Activated naive CD8-positive, alpha-beta T cell (primary cell): ENCODE results near the gene ZNF600.
A peak's percentile ranks its signal among the peaks of the same experiment; 100 is the strongest.
"Not testable (repeated sequence)": the region's sequence is repeated elsewhere in the genome, so short reads cannot be mapped to it uniquely, and the experiment has no call there.

Experiments
- H3K27ac Mint-ChIP-seq: one replicate; pipeline ENCODE4 v1.8.0; 2021; ENCODE audit warnings: mixed read lengths
- H3K27me3 Mint-ChIP-seq: one replicate; pipeline ENCODE4 v1.8.0; 2021; ENCODE audit warnings: mixed read lengths
- H3K36me3 Mint-ChIP-seq: one replicate; pipeline ENCODE4 v1.8.0; 2021; ENCODE audit warnings: mixed read lengths
- H3K4me1 Mint-ChIP-seq: one replicate; pipeline ENCODE4 v1.8.0; 2021; ENCODE audit warnings: low read depth, mixed read lengths
- H3K4me3 Mint-ChIP-seq: one replicate; pipeline ENCODE4 v1.8.0; 2021; ENCODE audit warnings: mild to moderate bottlenecking, mixed read lengths
- H3K9me3 Mint-ChIP-seq: one replicate; pipeline ENCODE4 v1.8.0; 2021; ENCODE audit warnings: low read depth, mixed read lengths

ZNF600 gene

DNA sequence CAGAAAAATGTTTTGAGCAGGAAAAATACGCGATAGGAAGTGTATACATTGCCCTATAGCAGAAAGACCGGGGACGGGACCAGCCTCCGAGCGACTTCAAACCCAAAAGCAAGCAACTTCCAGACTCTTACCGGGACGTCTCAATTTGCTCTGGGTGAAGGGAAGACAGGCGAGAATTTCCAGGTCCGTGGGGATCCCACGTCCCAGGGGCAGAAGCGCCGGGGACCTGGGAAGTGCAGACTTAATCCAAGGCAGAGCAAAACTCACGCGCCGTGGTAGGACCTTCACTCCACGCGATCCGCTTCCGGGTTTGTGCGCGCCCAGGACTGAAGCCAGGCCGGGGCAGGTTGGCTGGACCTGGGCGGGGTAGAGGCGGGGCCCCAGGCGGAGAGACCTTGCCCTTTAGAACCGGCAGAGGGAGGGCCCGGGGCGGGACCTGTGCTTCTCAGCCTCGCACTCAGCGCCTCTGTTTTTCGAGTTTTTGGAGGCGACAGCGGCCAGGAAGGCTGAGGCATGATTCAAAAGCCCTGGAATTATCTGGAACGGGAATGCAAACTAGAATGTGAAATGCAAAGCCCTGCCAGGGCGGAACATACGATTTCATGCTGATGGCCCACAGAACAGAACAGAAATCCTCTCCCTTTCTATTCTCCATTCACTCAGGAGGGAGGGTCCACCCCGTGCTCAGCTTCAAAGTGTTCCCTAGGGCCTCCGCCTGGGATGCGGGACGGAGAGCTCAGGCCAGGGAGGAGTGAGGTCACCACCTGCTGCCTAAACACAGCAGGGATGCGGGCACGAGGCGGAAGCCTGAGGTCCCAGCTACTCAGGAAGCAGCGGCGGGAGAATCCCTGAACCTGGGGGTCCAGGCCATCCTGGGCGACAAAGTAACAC is at the start of gene ZNF600:
Gene ZNF600, minus strand, starts transcription at position 328 of the 891 bp plus-strand sequence. CDS start 7,903 bp downstream, outside the sequence.
- H3K27me3 Mint-ChIP-seq, result not testable (repeated sequence)
- Mint-ChIP-seq H3K4me3 (peak within 1 kb of the TSS; percentile 87), H3K4me1 (peaks cover 22% of the 10 kb centered on the region), H3K27ac (peak within 1 kb of the TSS; percentile 58), H3K36me3 (peaks cover 17% of the 10 kb centered on the region), H3K9me3 (peaks cover 19% of the 10 kb centered on the region)

DNA sequence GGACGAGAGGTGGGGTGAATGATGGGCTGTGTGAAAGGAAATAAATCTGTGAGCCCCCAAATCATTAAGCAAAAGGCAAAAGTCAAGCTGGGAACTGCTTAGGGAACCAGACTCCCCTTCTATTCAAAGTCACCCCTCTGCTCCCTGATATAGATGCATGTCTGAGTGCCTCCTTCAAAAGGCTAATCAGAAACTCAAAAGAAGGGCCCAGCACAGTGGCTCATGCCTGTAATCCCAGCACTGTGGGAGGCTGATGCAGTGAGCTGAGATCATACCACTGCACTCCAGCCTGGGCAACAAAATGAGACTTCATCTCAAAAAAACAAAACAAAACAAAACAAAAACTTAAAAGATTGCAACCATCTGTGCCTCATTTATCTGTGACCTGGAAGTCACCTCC is 47.7 kb upstream of the ZNF600 start:
- H3K36me3 Mint-ChIP-seq, result peaks cover 30% of the 10 kb centered on the region
- peaks cover 30% of the 10 kb centered on the region for H3K9me3 Mint-ChIP-seq
- H3K27me3 Mint-ChIP-seq, H3K4me1 Mint-ChIP-seq, H3K4me3 Mint-ChIP-seq, H3K27ac Mint-ChIP-seq: not testable (repeated sequence)

DNA sequence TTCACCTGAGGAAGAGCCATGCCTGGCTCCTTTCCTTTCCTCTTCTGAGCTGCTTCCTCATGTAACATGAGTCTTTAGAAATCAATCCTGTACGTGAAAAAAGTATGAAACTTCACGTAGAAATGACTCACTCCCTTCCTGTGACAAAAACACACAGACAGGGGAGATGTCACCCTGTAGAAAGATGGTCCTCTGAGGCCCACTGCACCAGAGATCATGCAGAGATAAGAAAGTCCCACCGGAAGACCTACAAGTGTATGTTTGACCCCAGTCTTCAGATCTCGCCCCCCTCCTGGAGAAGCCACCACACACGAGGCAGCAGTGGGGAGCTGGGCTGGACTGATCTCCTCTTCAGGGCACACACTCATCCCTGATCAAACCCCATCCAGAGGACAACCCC is 47.0 kb upstream of the ZNF600 start:
- not testable (repeated sequence) for H3K27ac Mint-ChIP-seq, H3K4me1 Mint-ChIP-seq, H3K4me3 Mint-ChIP-seq, H3K27me3 Mint-ChIP-seq
- H3K36me3 Mint-ChIP-seq, result peaks cover 28% of the 10 kb centered on the region
- peaks cover 30% of the 10 kb centered on the region for H3K9me3 Mint-ChIP-seq

DNA sequence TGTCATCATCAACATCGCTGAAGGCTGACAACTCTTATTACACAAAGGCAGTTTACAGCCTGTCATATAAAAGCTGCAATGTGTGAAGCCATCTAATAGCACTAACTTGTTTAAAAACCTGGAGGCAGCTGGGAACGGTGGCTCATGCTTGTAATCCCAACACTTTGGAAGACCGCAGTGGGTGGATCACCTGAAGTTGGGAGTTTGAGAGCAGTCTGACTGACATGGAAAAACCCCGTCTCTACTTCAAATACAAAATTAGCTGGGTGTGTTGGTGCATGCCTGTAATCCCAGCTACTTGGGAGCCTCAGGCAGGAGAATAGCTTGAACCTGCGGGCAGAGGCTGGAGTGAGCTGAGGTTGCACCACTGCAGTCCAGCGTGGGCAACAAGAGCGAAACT is 43.3 kb upstream of the ZNF600 start:
- peaks cover 21% of the 10 kb centered on the region for H3K36me3 Mint-ChIP-seq
- not testable (repeated sequence) for H3K27me3 Mint-ChIP-seq, H3K4me1 Mint-ChIP-seq, H3K27ac Mint-ChIP-seq, H3K4me3 Mint-ChIP-seq
- H3K9me3 Mint-ChIP-seq, result peaks cover 12% of the 10 kb centered on the region

DNA sequence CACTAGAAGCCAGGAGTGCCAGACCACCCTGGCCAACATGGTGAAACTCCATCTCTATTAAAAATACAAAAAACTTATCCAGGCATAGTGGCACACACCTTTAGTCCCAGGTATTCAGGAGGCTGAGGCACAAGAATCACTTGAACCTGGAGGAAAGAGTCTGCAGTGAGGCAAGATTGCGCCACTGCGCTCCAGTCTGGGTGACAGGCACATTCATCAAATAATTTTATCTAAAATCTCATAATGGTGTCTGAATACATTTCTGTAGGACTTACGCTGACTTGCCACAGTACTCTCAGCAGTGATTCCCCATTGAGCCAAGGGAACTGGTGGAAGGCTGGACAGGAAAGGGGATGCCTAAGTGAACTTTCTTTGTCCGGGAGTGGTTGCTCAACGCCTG is 39.2 kb upstream of the ZNF600 start:
- Mint-ChIP-seq H3K9me3 (peaks cover 9% of the 10 kb centered on the region), H3K27me3 (no peaks in the 10 kb centered on the region), H3K36me3 (peaks cover 15% of the 10 kb centered on the region), H3K27ac (no peak overlapping the region), H3K4me3 (no peak overlapping the region), H3K4me1 (peaks cover 4% of the 10 kb centered on the region)

DNA sequence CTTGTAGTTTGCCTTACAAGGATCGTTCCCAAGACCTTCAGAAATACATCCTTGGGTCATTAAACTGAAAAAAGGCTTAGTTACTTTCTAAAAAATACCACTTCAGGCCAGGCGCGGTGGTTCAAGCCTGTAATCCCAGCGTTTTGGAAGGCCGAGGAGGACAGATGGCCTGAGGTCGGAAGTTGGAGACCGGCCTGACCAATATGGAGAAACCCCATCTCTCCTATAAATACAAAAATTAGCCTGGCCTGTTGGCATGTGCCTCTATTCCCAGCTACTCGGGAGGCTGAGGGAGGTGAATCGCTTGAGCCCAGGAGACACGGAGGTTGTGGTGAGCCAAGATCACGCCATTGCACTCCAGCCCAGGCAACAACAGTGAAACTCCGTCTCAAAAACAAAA is 37.1 kb upstream of the ZNF600 start:
- Mint-ChIP-seq H3K4me3 (no peak overlapping the region), H3K36me3 (peaks cover 17% of the 10 kb centered on the region), H3K27ac (no peak overlapping the region), H3K4me1 (peaks cover 16% of the 10 kb centered on the region), H3K9me3 (peaks cover 7% of the 10 kb centered on the region), H3K27me3 (no peaks in the 10 kb centered on the region)

DNA sequence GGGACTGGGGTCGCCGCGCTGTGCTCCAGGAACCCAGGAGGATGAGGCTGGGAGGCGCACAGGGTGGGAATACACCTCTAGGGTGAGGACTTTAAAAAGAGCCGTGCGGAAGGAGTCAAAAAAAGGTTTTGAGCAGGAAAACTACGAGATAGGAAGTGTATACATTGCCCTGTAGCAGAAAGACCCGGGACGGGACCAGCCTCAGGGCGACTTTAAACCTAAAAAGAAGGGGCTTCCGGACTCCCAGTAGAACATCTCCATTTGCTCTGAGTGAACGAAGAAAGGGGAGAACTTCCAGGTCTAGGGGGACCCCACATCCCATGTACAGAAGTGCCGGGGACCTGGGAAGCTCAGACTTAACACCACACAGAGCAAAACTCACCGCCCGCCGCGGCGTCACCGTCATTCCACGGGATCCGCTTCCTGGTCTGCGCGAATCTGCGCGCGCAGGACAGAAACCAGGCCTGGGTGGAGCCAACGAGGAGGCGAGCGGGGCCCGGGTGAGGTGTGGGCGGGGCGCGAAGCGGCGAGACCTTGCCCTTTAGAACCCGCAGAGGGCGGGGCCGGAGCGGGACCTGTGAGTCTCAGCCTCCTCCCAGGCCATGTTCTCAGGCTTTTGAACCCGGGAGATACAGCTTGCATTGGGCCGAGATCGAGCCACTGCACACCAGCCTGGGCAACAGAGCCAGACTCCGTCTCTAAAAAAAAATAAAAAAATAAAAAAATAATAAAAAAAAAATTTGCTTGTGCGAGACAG is 34.8 kb upstream of the ZNF600 start, which contains the start of gene ZNF28:
Gene ZNF28, minus strand, starts transcription at position 430 of the 757 bp plus-strand sequence. CDS start 3,675 bp downstream, outside the sequence.
- peaks cover 22% of the 10 kb centered on the region for H3K36me3 Mint-ChIP-seq
- not testable (repeated sequence) for H3K9me3 Mint-ChIP-seq, H3K27me3 Mint-ChIP-seq
- peaks cover 17% of the 10 kb centered on the region for H3K4me1 Mint-ChIP-seq
- peak within 1 kb of the TSS; percentile 94 for H3K4me3 Mint-ChIP-seq
- peak within 1 kb of the TSS; percentile 51 for H3K27ac Mint-ChIP-seq

DNA sequence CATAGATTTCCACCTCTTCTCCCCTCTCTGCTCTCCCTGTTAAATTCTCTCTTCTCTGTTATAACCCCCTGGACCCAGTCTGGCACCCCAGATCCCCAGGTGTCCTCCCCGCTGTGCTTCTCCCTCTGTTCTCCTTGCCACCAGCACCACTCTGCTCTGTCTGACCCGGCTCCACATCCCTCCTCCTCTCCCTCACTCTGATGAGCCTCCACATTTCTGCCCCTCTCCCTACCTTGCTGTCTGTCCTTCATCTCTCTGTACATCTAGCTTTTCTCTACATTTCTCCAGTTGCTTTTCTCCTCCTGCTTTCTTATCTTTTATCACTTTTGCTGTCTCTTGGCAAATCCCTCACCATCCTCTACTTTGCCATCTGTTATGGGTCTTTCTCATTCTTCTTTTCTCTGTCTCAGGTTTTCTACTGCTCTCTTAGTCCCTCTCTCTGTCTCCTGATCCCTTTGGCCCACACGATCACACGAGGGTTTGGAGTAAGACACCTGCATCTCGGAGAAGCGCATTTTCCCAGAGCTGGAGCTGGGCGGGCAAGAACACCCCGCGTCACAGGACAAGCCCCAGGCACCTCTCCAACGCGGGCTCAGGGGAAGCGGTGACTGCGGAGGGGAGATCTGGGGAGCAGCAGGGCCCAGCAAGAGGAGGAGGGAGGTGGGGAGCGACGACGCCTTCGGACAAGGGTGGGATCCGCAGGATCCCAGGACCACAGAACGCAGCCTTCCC is 34.0 kb upstream of the ZNF600 start:
- Mint-ChIP-seq H3K27ac (peak overlapping the region; percentile 51), H3K36me3 (peaks cover 22% of the 10 kb centered on the region), H3K4me3 (peak overlapping the region; percentile 94), H3K4me1 (peaks cover 17% of the 10 kb centered on the region)
- not testable (repeated sequence) for H3K9me3 Mint-ChIP-seq, H3K27me3 Mint-ChIP-seq

DNA sequence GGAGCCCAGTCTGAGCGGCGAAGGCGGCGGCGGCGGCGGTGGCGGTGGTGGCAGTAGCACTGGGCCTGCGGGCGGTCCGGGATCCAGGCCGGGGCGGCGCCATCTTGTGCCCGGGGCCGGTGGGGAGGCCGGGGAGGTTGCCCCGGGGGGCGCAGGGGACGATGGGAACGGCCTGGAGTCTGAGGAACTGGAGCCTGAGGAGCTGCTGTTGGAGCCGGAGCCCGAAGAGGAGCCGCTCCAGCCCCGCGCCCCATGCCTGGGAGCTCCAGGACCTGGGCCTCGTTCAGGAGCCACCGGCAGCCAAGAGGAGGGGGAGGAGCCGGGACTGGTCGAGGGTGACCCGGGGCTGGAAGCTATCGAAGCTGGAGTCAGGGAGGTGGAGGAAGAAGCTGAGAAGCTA is 23.2 kb upstream of the ZNF600 start:
- Mint-ChIP-seq H3K4me3 (no peak overlapping the region), H3K36me3 (peaks cover 35% of the 10 kb centered on the region), H3K27me3 (no peaks in the 10 kb centered on the region), H3K4me1 (no peaks in the 10 kb centered on the region), H3K9me3 (peaks cover 11% of the 10 kb centered on the region), H3K27ac (no peak overlapping the region)

DNA sequence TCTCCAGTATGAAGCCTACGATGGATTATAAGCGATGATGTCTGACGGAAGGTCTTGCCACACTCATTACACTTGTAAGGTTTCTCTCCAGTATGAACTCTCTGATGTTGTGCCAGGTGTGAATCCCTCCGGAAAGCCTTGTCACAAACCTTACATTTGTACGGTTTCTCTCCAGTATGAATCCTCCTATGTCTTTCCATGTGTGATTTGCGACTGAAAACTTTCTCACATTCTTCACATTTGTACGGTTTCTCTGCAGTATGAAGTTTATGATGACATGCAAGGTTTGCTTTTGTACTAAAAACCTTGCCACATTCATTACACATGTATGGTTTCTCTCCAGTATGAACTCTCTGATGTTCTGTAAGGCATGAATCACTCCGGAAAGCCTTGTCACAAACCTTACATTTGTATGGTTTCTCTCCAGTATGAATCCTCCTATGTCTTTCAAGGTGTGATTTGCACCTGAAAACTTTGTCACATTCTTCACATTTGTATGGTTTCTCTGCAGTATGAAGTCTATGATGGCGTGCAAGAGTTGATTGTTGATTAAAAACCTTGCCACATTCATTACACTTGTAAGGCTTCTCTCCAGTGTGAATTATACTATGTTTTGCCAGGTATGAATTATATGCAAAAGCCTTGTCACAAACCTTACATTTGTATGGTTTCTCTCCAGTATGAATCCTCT is 13.5 kb upstream of the ZNF600 start:
- not testable (repeated sequence) for H3K27me3 Mint-ChIP-seq, H3K4me1 Mint-ChIP-seq, H3K4me3 Mint-ChIP-seq, H3K27ac Mint-ChIP-seq
- H3K9me3 Mint-ChIP-seq, result peaks cover 27% of the 10 kb centered on the region
- H3K36me3 Mint-ChIP-seq, result peaks cover 60% of the 10 kb centered on the region

DNA sequence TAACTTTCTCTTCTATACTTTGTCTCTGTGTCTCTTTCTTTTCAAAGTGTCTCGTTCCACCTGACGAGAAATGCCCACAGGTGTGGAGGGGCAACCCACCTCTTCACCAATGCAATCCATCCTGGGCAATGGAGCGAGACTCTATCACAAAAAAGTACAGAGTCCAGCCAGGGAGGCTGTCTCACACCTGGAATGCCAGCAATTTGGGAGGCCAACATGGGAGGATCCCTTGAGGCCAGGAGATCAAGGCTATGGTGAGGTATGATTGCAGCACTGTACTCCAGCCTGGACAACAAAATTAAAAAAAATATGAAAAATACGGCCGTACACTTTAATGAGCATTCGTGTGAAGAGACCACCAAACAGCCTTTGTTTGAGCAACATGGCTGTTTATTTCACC is 2.8 kb upstream of the ZNF600 start:
- peak overlapping the region; percentile 35 for H3K4me3 Mint-ChIP-seq
- peaks cover 15% of the 10 kb centered on the region for H3K36me3 Mint-ChIP-seq
- H3K9me3 Mint-ChIP-seq, result peaks cover 21% of the 10 kb centered on the region

DNA sequence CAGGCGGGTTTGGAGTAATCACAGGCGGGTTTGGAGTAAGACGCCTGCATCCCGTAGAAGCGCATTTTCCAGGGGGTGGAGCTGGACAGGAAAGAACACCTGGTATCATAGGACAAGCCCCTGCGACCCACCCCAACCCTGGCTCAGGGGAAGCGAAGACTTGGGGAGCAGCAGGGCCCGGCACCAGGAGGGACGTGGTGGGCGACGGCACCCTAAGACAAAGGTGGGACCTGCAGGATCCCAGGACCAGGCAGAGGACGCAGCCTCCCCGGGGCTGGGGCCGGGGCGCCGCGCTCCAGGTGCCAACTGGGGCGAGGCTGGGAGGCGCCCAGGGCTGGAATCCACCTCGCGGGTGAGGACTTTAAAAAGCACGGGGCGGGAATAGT is 520 bp downstream of the ZNF600 start:
- Mint-ChIP-seq H3K27ac (peak overlapping the region; percentile 58), H3K36me3 (peaks cover 20% of the 10 kb centered on the region), H3K4me1 (peaks cover 22% of the 10 kb centered on the region), H3K27me3 (no peaks in the 10 kb centered on the region), H3K4me3 (peak overlapping the region; percentile 87), H3K9me3 (peaks cover 19% of the 10 kb centered on the region)

More for the DNA sequence above, 2.8 kb upstream of the ZNF600 start:
- no peaks in the 10 kb centered on the region for H3K27me3 Mint-ChIP-seq
- H3K4me1 Mint-ChIP-seq, result peaks cover 21% of the 10 kb centered on the region
- H3K27ac Mint-ChIP-seq, result no peak overlapping the region

DNA sequence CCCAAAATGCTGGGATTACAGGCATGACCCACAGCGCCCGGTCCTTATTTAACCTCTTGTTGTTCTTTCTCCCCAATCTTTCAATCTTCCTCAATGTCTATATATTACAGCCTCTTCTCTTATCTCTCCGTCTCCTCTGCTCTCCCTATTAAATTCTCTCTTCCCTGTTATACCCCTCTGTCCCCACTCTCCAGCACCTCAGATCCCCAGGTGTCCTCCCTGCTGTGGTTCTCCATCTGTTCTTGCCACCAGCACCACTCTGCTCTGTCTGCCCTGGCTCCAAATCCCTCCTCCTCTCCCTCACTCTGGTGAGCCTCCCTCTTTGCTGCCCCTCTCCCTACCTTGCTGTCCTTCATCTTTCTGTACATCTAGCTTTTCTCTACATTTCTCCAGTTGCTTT is 1.1 kb downstream of the ZNF600 start:
- Mint-ChIP-seq H3K27me3 (no peaks in the 10 kb centered on the region), H3K4me1 (peaks cover 22% of the 10 kb centered on the region), H3K27ac (peak overlapping the region; percentile 9), H3K36me3 (peaks cover 24% of the 10 kb centered on the region), H3K9me3 (peaks cover 19% of the 10 kb centered on the region), H3K4me3 (peak overlapping the region; percentile 87)

DNA sequence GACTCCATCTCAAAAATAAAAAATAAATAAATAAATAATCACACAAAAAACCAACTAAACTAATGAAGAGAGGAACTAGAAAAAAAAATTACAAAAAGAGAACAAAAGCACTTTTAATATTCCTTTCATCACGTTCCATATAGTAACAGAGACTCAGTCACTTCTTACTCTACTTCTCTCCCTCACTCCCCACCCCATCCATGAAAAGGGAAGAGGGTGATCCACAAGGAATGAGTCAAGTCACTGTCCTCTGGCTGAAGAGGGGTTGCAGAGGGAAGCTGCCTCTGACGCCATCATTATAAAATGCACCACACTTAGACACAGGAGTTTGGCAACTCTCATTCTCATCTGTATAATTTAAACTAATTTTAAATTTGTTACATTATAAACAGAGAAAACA is 3.7 kb downstream of the ZNF600 start:
- Mint-ChIP-seq H3K4me1 (peaks cover 30% of the 10 kb centered on the region), H3K9me3 (peaks cover 31% of the 10 kb centered on the region), H3K36me3 (peaks cover 46% of the 10 kb centered on the region)
- not testable (repeated sequence) for H3K27ac Mint-ChIP-seq, H3K27me3 Mint-ChIP-seq, H3K4me3 Mint-ChIP-seq
